Measurements from ENCODE around the gene HDAC7. TPM values are rescaled to one million over a fixed set of nuclear protein-coding genes. Genes with fewer than 3 reads are reported as not detected.
A peak's percentile ranks its signal among the peaks of the same experiment; 100 is the strongest.
"Not testable (repeated sequence)": the region's sequence is repeated elsewhere in the genome, so short reads cannot be mapped to it uniquely, and the experiment has no call there.

Gene HDAC7
- total RNA-seq, 8 experiments from 2014 or later: 9.8 to 43.8 (median 19.3) TPM

DNA sequence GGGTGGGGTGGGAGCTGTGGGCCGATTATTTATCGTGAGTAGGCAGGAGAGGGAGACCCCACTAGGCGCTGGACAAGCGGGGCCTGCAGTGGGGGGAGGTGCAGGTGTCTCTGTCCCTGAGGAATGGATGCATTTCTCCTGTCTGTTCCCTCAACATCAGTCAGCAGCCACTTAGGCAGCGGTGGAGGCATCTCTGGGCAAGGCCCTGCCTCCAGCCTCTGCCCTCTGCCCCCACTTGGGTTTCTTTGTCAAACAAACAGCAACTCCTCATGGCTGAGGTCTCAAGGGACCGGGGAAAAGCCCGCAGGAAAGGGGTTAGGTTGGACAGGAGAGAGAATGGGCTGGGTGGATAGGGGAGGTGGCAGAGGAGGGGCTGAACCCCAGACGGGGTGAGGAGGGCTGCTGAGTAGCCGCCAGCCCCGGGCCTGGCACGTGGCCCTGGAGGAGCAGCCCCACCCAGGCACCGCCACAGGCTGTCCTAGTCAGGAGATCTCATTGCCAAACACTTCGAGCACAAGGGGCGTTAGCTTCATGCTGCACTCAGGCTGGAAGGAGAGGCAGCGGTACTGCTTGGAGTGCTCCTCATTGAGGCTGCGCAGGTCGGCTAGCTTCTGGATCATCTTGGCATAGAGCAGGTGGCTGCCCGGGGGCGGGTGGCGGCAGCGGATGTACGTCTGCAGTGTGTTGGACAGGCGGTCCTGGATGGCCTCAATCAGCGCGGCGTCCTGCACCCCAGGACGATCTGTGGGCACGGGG lies 24.7 kb upstream of the HDAC7 start:
- no peak overlapping the region for H3K4me3 ChIP-seq
- H3K4me1 ChIP-seq (replicated peaks in 1 of 2): peaks cover 9 to 11% of the 10 kb centered on the region in 2 donors
- ATAC-seq (replicated peaks in 6 of 8): peak in 6 of 8 experiments; percentile 17 to 97 (median 72)
- whole genome bisulfite sequencing, 10 experiments: 65 to 72% methylated on average over 2 to 6 of the region's 28 CpGs; no CpG with 5 or more reads in 8 of the 10 experiments
- H3K27ac ChIP-seq: no peak overlapping the region
- in situ Hi-C loops (cut with MboI; ENCODE audit: low pct_unique_long_range_greater_than_20kb in 2 of 9, low sequenced_read_pairs in 9 of 9, unreplicated experiment in 9 of 9): loop anchor here in 2 of 9 experiments (25.0 kb wide), 1 partner anchor 132 kb away; the partner anchor contains the start of gene RPAP3 (in 2 of the 2)

DNA sequence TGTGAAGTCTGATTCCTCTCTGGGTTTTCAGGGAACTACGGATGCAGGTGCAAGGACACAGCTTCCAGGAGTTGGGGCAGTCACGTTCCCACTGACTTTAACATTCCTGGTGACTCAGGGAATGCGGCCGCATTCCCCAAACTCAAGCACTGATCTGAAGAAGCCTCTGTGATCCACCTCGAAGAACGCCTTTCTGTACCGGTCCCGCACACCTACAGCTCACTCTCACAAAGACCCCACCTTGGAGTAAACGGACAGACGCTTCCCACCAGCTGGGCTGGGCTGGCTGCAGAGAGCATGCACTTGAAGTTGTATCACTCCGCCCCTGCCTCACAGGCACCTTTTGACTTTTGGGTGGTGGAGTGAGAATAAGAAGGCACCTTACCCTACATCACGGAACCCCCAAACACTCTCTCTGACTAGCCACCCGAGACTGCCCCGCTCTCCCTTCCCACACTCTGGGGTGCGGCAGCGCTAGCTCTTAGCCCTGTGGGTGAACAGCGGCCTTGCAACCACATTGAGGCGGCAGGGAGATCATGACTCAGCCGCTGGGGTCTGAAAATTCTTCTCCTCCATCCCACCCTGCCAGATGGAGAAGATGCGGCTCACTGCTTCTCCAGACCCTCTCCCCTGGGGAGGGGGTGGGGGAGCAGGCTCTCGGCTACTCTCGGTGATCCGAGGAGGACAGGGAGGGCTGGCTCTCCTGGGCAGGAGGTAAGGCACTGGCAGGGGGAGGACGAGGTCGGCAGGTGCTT lies 23.7 kb upstream of the HDAC7 start:
- H3K4me1 ChIP-seq (replicated peaks in 1 of 2): peaks cover 4 to 8% of the 10 kb centered on the region in 2 donors
- no peak overlapping the region for H3K4me3 ChIP-seq
- no peak overlapping the region for H3K27ac ChIP-seq
- in situ Hi-C loops (cut with MboI; ENCODE audit: low pct_unique_long_range_greater_than_20kb in 2 of 9, low sequenced_read_pairs in 9 of 9, unreplicated experiment in 9 of 9): loop anchor here in 2 of 9 experiments (25.0 kb wide), 1 partner anchor 131 kb away; the partner anchor contains the start of gene RPAP3 (in 2 of the 2)
- WGBS, 10 experiments: 40 to 100% (median 85%) methylated on average over 1 to 6 of the region's 25 CpGs
- ATAC-seq (replicated peaks in 6 of 8): no peak

DNA sequence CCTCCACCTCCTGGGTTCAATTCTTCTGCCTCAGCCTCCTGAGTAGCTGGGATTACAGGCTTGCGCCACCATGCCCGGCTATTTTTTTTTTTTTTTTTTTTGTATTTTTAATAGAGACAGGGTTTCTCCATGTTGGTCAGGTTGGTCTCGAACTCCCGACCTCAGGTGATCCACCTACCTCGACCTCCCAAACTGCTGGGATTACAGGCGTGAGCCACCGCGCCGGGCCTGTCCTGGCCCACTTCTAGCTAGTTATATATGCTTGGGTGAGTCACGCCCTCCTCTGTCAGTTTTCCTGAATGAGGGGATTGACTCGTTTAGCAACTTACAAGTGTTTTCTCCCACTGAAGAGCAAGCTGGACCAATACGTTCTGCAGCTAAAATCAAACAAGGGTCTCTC lies 22.8 kb upstream of the HDAC7 start:
- H3K4me1 ChIP-seq (replicated peaks in 1 of 2); ATAC-seq (replicated peaks in 6 of 8); H3K4me3 ChIP-seq; H3K27ac ChIP-seq: not testable (repeated sequence)
- 50 to 100% (median 84%) methylated on average over 1 to 8 of the region's 12 CpGs; no CpG with 5 or more reads in 4 of the 10 experiments for WGBS, 10 experiments
- in situ Hi-C loops (cut with MboI; ENCODE audit: low pct_unique_long_range_greater_than_20kb in 2 of 9, low sequenced_read_pairs in 9 of 9, unreplicated experiment in 9 of 9): loop anchor here in 2 of 9 experiments (25.0 kb wide), 1 partner anchor 130 kb away; the partner anchor contains the start of gene RPAP3 (in 2 of the 2)

DNA sequence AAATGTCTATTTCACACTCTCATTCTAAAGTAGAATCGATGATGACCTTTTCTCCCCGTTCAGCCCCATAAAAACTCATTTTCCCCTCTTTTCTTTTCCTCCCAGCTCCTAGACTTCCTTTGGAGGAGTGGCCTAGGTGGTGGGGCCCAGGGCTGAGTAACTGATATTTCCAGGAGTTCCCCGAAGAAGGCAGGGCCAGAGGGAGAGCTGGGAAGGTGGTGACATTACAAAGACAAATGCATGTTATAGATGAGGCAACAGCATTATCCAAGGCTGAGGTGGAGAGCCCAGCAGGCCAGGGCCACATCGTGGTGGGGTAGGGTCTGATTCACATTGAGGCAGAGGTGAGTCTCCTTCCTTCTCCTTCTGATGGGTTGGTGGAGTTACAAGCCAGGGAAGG lies 22.2 kb upstream of the HDAC7 start:
- peaks cover 4 to 8% of the 10 kb centered on the region in 2 donors for H3K4me1 ChIP-seq (replicated peaks in 1 of 2)
- in situ Hi-C loops (cut with MboI; ENCODE audit: low pct_unique_long_range_greater_than_20kb in 2 of 9, low sequenced_read_pairs in 9 of 9, unreplicated experiment in 9 of 9): loop anchor here in 2 of 9 experiments (25.0 kb wide), 1 partner anchor 130 kb away; the partner anchor contains the start of gene RPAP3 (in 2 of the 2)
- ATAC-seq (replicated peaks in 6 of 8): peak in 2 of 8 experiments; percentile 8 to 23
- 33 to 86% (median 63%) methylated on average over 1 to 4 of the region's 4 CpGs; no CpG with 5 or more reads in 1 of the 10 experiments for WGBS, 10 experiments
- H3K27ac ChIP-seq: no peak overlapping the region
- no peak overlapping the region for H3K4me3 ChIP-seq

DNA sequence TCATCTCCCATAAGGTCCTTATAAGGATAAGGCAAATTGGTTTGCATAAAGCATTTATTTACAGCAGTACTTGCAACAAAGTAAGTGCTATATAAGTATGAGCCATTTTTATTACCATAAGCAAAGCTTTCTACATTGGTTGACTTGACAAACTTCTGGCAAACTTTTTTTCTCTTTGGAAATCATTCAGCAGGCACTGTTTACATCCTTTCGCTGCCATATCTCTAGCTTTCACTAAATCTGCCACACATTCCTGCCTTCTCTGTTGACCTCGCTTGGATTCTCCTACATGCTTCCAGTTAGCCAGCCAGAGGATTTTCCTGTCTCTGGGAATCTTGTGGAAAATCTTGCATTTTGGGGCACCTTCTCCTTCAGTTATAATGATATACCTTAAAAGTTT lies 21.8 kb upstream of the HDAC7 start:
- Histone ChIP-seq H3K4me1 (replicated peaks in 1 of 2) (peaks cover 4 to 8% of the 10 kb centered on the region in 2 donors), H3K4me3 (no peak overlapping the region), H3K27ac (no peak overlapping the region)
- 57 to 100% (median 80%) methylated on average over 1 to 2 of the region's 2 CpGs; no CpG with 5 or more reads in 1 of the 10 experiments for WGBS, 10 experiments
- in situ Hi-C loops (cut with MboI; ENCODE audit: low pct_unique_long_range_greater_than_20kb in 2 of 9, low sequenced_read_pairs in 9 of 9, unreplicated experiment in 9 of 9): loop anchor here in 2 of 9 experiments (25.0 kb wide), 1 partner anchor 129 kb away; the partner anchor contains the start of gene RPAP3 (in 2 of the 2)
- ATAC-seq (replicated peaks in 6 of 8): no peak

DNA sequence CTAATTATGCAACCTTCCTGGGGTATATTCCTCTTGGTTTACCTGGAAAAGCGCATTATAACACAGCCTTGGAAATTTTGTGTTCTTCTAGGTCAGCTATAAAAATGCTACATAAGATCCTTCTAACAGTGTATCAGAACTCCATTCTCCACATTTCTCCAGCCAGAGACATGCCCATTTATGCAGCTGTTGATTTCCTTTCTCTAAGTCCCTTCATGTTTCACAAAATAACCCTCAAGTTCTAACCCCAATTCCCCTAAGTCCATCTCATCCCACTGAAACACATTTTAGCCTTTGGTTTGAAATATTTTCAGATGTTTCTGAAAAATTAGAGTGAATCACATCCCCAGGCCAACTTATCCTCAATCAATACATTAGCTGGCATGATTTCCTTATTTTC lies 20.9 kb upstream of the HDAC7 start:
- in situ Hi-C loops (cut with MboI; ENCODE audit: low pct_unique_long_range_greater_than_20kb in 2 of 9, low sequenced_read_pairs in 9 of 9, unreplicated experiment in 9 of 9): loop anchor here in 2 of 9 experiments (25.0 kb wide), 1 partner anchor 128 kb away; the partner anchor contains the start of gene RPAP3 (in 2 of the 2)
- ATAC-seq (replicated peaks in 6 of 8): no peak
- Histone ChIP-seq H3K4me1 (replicated peaks in 1 of 2) (peaks cover 4 to 8% of the 10 kb centered on the region in 2 donors), H3K4me3 (no peak overlapping the region), H3K27ac (no peak overlapping the region)
- 82 to 100% (median 88%) methylated on average over 1 of the region's 1 CpG; no CpG with 5 or more reads in 5 of the 10 experiments for WGBS, 10 experiments

DNA sequence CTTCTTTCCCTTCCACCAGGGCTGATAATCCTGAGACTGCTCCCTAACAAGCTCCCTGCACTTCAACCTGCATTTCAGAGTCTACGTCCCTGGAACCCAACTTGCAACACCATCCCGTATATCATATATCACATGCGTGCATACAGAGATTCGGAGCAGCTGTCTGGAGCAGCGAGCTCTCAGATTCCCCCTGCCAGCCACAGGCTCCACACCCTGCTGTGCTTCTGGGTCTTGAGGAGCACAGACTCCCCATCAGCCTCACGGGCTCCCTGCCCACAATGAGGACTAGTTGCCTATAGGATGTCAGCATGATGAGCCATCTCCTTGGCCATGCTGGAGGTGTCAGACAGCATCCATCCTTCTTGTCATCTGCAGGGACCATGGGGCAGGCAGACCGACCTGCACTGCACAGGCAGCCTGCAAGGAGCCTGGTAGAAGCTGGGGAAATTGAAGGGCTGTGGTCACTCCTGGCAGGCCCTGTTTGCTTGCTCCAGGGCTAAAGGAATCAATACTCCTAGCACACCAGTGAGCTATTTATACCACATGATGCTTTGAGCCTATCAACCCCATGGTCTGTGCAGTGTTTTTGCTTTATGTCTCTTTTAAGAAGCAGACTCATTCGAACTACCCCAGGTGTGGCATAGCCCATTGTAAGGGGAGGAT lies 19.6 kb upstream of the HDAC7 start:
- peaks cover 1 to 5% of the 10 kb centered on the region in 2 donors for H3K4me1 ChIP-seq (replicated peaks in 1 of 2)
- in situ Hi-C loops (cut with MboI; ENCODE audit: low pct_unique_long_range_greater_than_20kb in 2 of 9, low sequenced_read_pairs in 9 of 9, unreplicated experiment in 9 of 9): loop anchor here in 2 of 9 experiments (25.0 kb wide), 1 partner anchor 127 kb away; the partner anchor contains the start of gene RPAP3 (in 2 of the 2)
- no peak overlapping the region for H3K4me3 ChIP-seq
- WGBS, 10 experiments: 7 to 86% (median 65%) methylated on average over 1 to 7 of the region's 8 CpGs; no CpG with 5 or more reads in 3 of the 10 experiments
- peak; percentile 7 to 81 (median 64) for ATAC-seq (replicated peaks in 6 of 8)
- H3K27ac ChIP-seq: peak overlapping the region in 1 of 2 donors; percentile 18

DNA sequence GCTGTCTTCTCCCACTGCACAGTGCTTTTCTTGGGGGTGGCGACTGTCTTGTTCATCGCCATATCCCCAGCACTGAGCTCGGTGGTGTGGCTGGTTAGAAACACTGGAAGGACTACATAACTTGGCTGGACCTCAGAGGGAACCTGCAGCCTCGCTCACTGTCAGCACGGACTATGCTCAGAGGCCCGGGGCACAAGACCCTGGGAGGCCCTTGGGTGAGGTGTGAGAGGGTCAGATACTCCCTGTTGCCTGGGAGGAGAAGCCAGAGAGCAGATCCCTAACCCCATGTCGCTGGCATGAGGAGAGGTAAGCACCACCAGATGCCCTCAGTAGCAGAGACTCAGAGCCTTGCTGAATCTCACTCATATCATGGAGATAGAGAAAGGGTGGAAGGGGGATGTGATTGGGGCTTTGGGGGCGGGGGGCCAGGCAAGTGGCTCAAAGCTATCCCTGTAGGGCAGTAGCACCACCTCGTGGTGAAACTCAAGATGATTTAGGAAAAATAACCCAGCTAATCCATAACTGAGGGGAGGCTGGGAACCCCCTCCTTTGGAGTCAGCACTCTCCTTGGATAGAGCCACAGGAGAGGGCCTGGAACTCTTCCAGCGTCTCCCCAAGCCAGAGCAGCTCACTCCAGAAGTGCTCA lies 18.7 kb upstream of the HDAC7 start:
- ATAC-seq (replicated peaks in 6 of 8): peak; percentile 14 to 60 (median 28)
- 0 to 100% (median 60%) methylated on average over 2 to 3 of the region's 10 CpGs; no CpG with 5 or more reads in 4 of the 10 experiments for WGBS, 10 experiments
- Histone ChIP-seq H3K4me3 (no peak overlapping the region), H3K4me1 (replicated peaks in 1 of 2) (peaks cover 0 to 4% of the 10 kb centered on the region in 2 donors), H3K27ac (no peak overlapping the region)
- in situ Hi-C loops (cut with MboI; ENCODE audit: low pct_unique_long_range_greater_than_20kb in 2 of 9, low sequenced_read_pairs in 9 of 9, unreplicated experiment in 9 of 9): loop anchor here in 2 of 9 experiments (25.0 kb wide), 1 partner anchor 126 kb away; the partner anchor contains the start of gene RPAP3 (in 2 of the 2)

DNA sequence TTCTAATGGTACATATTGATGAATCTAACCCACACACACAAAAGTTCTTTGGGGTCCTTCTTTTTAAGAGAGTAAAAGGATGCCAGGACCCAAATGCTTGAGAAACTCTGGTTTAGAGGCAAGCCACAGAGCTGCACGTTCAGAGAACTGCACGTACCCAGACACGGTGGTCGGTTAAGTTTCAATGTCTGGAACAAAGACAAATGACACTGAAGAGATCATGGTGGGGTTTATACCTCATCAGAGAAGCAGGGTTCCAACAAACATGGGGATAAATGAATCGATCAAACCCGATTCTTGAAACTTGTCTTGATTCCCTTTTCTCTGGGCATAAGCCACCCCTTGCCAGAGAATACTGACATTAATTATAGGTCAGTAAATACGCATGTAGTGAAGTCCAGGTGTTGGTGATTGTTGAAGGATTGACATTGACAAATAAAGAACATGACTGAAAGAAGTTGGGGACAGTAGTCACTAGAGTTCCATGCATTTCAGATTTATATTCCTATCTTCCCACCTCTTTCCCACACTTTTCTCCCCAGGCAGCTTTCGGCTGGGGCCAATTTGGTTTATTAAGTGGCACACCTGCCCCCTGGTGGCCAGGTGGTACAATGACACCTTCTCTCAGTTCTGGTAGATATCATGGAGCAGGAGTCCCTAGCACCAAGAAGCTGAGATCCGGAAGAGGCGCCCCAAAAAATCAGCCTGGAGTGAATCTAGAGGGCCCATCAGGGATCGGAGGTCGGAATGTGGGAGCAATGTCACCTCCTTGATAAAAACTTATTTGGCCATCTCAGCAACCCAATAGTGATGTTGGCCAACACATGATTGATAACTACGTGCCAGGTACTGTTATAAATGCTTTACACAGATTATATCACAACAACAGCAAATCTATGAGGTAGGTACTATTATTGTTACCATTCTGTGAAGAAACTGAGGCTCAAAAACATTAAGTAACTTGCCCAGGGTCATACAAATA lies 17.8 kb upstream of the HDAC7 start:
- WGBS, 10 experiments: 44 to 100% (median 59%) methylated on average over 2 to 12 of the region's 13 CpGs; no CpG with 5 or more reads in 1 of the 10 experiments
- H3K4me1 ChIP-seq (replicated peaks in 1 of 2): peaks cover 0 to 4% of the 10 kb centered on the region in 2 donors
- in situ Hi-C loops (cut with MboI; ENCODE audit: low pct_unique_long_range_greater_than_20kb in 2 of 9, low sequenced_read_pairs in 9 of 9, unreplicated experiment in 9 of 9): loop anchor here in 2 of 9 experiments (25.0 kb wide), 1 partner anchor 125 kb away; the partner anchor contains the start of gene RPAP3 (in 2 of the 2)
- H3K27ac ChIP-seq: no peak overlapping the region
- no peak overlapping the region for H3K4me3 ChIP-seq
- ATAC-seq (replicated peaks in 6 of 8): peak in 7 of 8 experiments; percentile 19 to 66 (median 52)

DNA sequence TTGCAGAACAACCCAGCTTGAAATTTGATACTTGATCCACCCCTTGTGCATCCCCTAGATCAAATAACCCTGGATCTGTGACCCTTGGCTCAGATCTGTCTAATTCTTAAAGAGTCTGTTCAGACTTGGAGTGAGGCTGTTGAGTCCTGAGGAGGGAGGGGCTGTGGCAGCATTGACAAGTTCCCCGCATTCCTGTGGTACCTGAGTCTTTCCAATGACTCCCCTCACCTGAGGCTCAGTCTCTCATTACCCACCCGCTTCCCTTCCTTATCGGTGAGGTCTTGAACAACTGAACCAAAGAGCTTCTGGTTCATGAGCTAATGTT lies 16.1 kb upstream of the HDAC7 start:
- in situ Hi-C loops (cut with MboI; ENCODE audit: low pct_unique_long_range_greater_than_20kb in 2 of 9, low sequenced_read_pairs in 9 of 9, unreplicated experiment in 9 of 9): loop anchor here in 2 of 9 experiments (25.0 kb wide), 1 partner anchor 123 kb away; the partner anchor contains the start of gene RPAP3 (in 2 of the 2)
- peaks cover 0 to 4% of the 10 kb centered on the region in 2 donors for H3K4me1 ChIP-seq (replicated peaks in 1 of 2)
- no peak overlapping the region for H3K4me3 ChIP-seq
- WGBS, 10 experiments: 80 to 100% (median 89%) methylated on average over 1 to 3 of the region's 3 CpGs; no CpG with 5 or more reads in 2 of the 10 experiments
- no peak overlapping the region for H3K27ac ChIP-seq
- ATAC-seq (replicated peaks in 6 of 8): no peak

All from motor neuron (in vitro differentiated cells).